ENCODE data around the gene RAMP2.

DNA sequence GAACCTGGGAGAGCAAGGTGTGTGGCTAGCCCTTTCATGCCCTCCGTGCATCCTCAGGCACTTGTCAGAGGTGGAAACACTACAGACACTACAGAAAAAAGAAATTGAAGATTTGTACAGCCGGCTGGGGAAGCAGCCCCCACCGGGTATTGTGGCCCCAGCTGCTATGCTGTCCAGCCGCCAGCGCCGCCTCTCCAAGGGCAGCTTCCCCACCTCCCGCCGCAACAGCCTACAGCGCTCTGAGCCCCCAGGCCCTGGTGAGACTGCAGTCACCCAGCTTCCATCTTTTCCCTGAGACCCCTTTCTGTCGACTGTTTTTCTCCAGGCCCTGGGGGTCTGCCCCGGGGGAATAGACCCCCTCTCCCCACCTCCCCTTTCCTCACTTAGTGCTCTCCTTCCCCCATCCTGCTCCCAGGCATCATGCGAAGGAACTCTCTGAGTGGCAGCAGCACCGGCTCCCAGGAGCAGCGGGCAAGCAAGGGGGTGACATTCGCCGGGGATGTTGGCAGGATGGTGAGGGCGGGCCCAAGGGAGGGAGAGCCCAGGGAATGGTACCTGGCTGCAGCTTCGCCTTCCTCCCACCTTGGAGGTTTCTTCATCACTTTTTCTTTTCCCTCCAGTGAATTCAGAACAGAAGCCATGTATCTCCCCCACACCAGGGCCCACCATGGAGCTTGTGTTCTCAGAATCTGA lies 35.2 kb downstream of the RAMP2 start:
- TF ChIP-seq ZNF221 (tag by site-specific recombination; IDR thresholded peaks at IDR 0.05; ENCODE audit: borderline replicate concordance): no peak
- TF ChIP-seq, protein P1, sequence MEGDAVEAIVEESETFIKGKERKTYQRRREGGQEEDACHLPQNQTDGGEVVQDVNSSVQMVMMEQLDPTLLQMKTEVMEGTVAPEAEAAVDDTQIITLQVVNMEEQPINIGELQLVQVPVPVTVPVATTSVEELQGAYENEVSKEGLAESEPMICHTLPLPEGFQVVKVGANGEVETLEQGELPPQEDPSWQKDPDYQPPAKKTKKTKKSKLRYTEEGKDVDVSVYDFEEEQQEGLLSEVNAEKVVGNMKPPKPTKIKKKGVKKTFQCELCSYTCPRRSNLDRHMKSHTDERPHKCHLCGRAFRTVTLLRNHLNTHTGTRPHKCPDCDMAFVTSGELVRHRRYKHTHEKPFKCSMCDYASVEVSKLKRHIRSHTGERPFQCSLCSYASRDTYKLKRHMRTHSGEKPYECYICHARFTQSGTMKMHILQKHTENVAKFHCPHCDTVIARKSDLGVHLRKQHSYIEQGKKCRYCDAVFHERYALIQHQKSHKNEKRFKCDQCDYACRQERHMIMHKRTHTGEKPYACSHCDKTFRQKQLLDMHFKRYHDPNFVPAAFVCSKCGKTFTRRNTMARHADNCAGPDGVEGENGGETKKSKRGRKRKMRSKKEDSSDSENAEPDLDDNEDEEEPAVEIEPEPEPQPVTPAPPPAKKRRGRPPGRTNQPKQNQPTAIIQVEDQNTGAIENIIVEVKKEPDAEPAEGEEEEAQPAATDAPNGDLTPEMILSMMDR (tag by site-specific recombination; IDR thresholded peaks at IDR 0.05): no peak

Measured in HEK293 (cell line).